Endodermal cell (in vitro differentiated cells): Measurements from ENCODE around the gene UCHL5. TPM values are rescaled to one million over a fixed set of nuclear protein-coding genes. Genes with fewer than 3 reads are reported as not detected.
A peak's percentile ranks its signal among the peaks of the same experiment; 100 is the strongest.

Source experiments
- DNase-seq: peaks from one replicate; pipeline ENCODE4 v3.0.0-alpha.2; 2017
- H3K27ac ChIP-seq: 2 replicates; pipeline ENCODE4 v1.5.1; 2013; ENCODE audit warnings: mild to moderate bottlenecking, low read depth, low read length, moderate library complexity
- H3K27me3 ChIP-seq: 2 replicates; pipeline ENCODE4 v1.6.1; 2013; ENCODE audit warnings: mild to moderate bottlenecking, low read length, moderate library complexity; ENCODE audit not compliant: insufficient read depth, control insufficient read depth, poor library complexity, severe bottlenecking
- H3K36me3 ChIP-seq: 2 replicates; pipeline ENCODE4 v1.7.0; 2013; ENCODE audit warnings: mild to moderate bottlenecking, low read length, moderate library complexity; ENCODE audit not compliant: control insufficient read depth, insufficient read depth
- H3K4me1 ChIP-seq: one replicate; pipeline ENCODE4 v1.7.0; 2013; ENCODE audit warnings: low read length; ENCODE audit not compliant: control insufficient read depth, insufficient read depth
- H3K4me3 ChIP-seq: 2 replicates; pipeline ENCODE4 v1.5.1; 2013; ENCODE audit warnings: mild to moderate bottlenecking, low read length, moderate library complexity
- H3K9ac ChIP-seq: 2 replicates; pipeline ENCODE4 v1.6.1; 2013; ENCODE audit warnings: mild to moderate bottlenecking, low read length, moderate library complexity; ENCODE audit not compliant: poor library complexity, severe bottlenecking; ENCODE audit errors: extremely low read depth
- H3K9me3 ChIP-seq: 2 replicates; pipeline ENCODE4 v1.6.1; 2013; ENCODE audit warnings: mild to moderate bottlenecking, low read length, moderate library complexity; ENCODE audit not compliant: control insufficient read depth
- H3K27ac Mint-ChIP-seq: 2 replicates; pipeline ENCODE4 v1.8.0; 2020; ENCODE audit warnings: mixed read lengths
- H3K27me3 Mint-ChIP-seq: 2 replicates; pipeline ENCODE4 v1.8.0; 2021; ENCODE audit warnings: mild to moderate bottlenecking, mixed read lengths; ENCODE audit not compliant: insufficient read depth
- H3K36me3 Mint-ChIP-seq: 2 replicates; pipeline ENCODE4 v1.8.0; 2020; ENCODE audit warnings: low read depth, mixed read lengths
- H3K4me1 Mint-ChIP-seq: 2 replicates; pipeline ENCODE4 v1.8.0; 2020; ENCODE audit warnings: mixed read lengths
- H3K4me3 Mint-ChIP-seq: 2 replicates; pipeline ENCODE4 v1.8.0; 2020; ENCODE audit warnings: mild to moderate bottlenecking, moderate library complexity, mixed read lengths
- H3K9me3 Mint-ChIP-seq: 2 replicates; pipeline ENCODE4 v1.8.0; 2020; ENCODE audit warnings: mild to moderate bottlenecking, mixed read lengths
- CTCF ChIP-seq: fragments of 200-600 bp; sonication (generic); conservative IDR thresholded peaks from 2 replicates; pipeline ENCODE4 v1.5.0; 2021; ENCODE audit warnings: antibody characterized with exemption, mild to moderate bottlenecking
- WGBS, 2 experiments: methylation state at CpG; one replicate each; pipeline versions ENCODE4 v1.1.5 to v1.1.7; 2013; ENCODE audit warnings: missing lambda C conversion rate in 2 of 2, mixed read lengths in 1 of 2; ENCODE audit not compliant: insufficient coverage in 1 of 2, insufficient read length in 1 of 2; 5-methylcytosine and 5-hydroxymethylcytosine counted together
- total RNA-seq, 2 donors: library from RNA; stranded (reverse); fragmentation: NEBNext Ultra II Directional in 1 of 2; extraction: Animal tissue kit (Norgen Biotek cat#: 25700) in 1 of 2; gene quantifications; 2 replicates in 1 of 2; 3 replicates in 1 of 2; pipeline ENCODE4 v1.2.1, GENCODE V29; 2021

Gene UCHL5
- total RNA-seq, 2 donors from 2014 or later, result 33.0 to 40.6 TPM

GRCh38 chr1:193083365-193084088, 24.4 kb upstream of the UCHL5 start:
- Histone ChIP-seq H3K9ac (no peak overlapping the region), H3K27me3 (no peaks in the 10 kb centered on the region), H3K4me1 (peaks cover 5% of the 10 kb centered on the region), H3K27ac (no peak overlapping the region), H3K4me3 (no peak overlapping the region), H3K36me3 (peaks cover 64% of the 10 kb centered on the region), H3K9me3 (peaks cover 20% of the 10 kb centered on the region)
- Mint-ChIP-seq H3K36me3 (peaks cover 52% of the 10 kb centered on the region), H3K27ac (no peak overlapping the region), H3K4me1 (peaks cover 20% of the 10 kb centered on the region), H3K9me3 (peaks cover 12% of the 10 kb centered on the region), H3K4me3 (no peak overlapping the region), H3K27me3 (no peaks in the 10 kb centered on the region)
- WGBS, 2 experiments, result 90 to 93% methylated on average over 3 to 6 of the region's 6 CpGs
- TF ChIP-seq CTCF, result no peak
- DNase-seq, result no peak

GRCh38 chr1:193079187-193079586, 20.0 kb upstream of the UCHL5 start:
- Histone ChIP-seq H3K9me3 (peaks cover 35% of the 10 kb centered on the region), H3K4me1 (peaks cover 5% of the 10 kb centered on the region), H3K9ac (no peak overlapping the region), H3K27ac (no peak overlapping the region), H3K36me3 (peaks cover 74% of the 10 kb centered on the region), H3K27me3 (no peaks in the 10 kb centered on the region), H3K4me3 (peak overlapping the region; percentile 26)
- H3K27me3 Mint-ChIP-seq, result no peaks in the 10 kb centered on the region
- H3K9me3 Mint-ChIP-seq, result peaks cover 26% of the 10 kb centered on the region
- H3K27ac Mint-ChIP-seq, result no peak overlapping the region
- no peak for TF ChIP-seq CTCF
- H3K4me3 Mint-ChIP-seq, result no peak overlapping the region
- peaks cover 12% of the 10 kb centered on the region for H3K4me1 Mint-ChIP-seq
- peaks cover 59% of the 10 kb centered on the region for H3K36me3 Mint-ChIP-seq
- WGBS, 2 experiments, result 86 to 93% methylated on average over 3 of the region's 3 CpGs
- no peak for DNase-seq

GRCh38 chr1:193077991-193078390, 18.8 kb upstream of the UCHL5 start:
- no peak overlapping the region for H3K27ac ChIP-seq
- H3K36me3 ChIP-seq, result peaks cover 63% of the 10 kb centered on the region
- TF ChIP-seq CTCF, result no peak
- DNase-seq, result no peak
- H3K9me3 ChIP-seq, result peaks cover 35% of the 10 kb centered on the region
- no peak overlapping the region for H3K27ac Mint-ChIP-seq
- no peaks in the 10 kb centered on the region for H3K27me3 ChIP-seq
- no peak overlapping the region for H3K4me3 ChIP-seq
- H3K27me3 Mint-ChIP-seq, result no peaks in the 10 kb centered on the region
- peaks cover 5% of the 10 kb centered on the region for H3K4me1 ChIP-seq
- H3K4me3 Mint-ChIP-seq, result no peak overlapping the region
- no peak overlapping the region for H3K9ac ChIP-seq
- H3K9me3 Mint-ChIP-seq, result peaks cover 26% of the 10 kb centered on the region
- peaks cover 6% of the 10 kb centered on the region for H3K4me1 Mint-ChIP-seq
- peaks cover 52% of the 10 kb centered on the region for H3K36me3 Mint-ChIP-seq
